ENCODE results near the gene GALNT14.

Gene GALNT14

GRCh38 chr2:31053929-31054782 lies 84.1 kb downstream of the GALNT14 start:
- DNase-seq: no peak

DNA sequence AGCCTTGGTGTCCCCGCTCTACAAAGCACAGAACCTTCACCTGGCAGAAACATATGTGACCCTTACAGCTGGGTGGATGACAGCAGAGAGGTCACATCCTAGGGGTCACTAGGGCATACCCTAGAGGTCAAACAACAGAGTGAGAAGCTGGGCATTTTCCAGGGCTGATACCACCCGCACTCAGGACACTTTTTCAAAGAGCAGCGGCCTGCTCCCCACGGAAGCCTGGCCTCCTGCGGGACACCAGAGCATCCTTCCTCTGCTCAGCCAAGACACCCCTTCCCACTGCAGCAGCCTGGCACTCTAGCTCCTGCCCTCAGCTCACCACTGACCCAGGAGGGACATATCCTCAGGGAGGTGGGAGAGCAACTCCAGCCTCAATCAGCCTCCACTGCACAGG lies 86.0 kb downstream of the GALNT14 start:
- no peak for DNase-seq

DNA sequence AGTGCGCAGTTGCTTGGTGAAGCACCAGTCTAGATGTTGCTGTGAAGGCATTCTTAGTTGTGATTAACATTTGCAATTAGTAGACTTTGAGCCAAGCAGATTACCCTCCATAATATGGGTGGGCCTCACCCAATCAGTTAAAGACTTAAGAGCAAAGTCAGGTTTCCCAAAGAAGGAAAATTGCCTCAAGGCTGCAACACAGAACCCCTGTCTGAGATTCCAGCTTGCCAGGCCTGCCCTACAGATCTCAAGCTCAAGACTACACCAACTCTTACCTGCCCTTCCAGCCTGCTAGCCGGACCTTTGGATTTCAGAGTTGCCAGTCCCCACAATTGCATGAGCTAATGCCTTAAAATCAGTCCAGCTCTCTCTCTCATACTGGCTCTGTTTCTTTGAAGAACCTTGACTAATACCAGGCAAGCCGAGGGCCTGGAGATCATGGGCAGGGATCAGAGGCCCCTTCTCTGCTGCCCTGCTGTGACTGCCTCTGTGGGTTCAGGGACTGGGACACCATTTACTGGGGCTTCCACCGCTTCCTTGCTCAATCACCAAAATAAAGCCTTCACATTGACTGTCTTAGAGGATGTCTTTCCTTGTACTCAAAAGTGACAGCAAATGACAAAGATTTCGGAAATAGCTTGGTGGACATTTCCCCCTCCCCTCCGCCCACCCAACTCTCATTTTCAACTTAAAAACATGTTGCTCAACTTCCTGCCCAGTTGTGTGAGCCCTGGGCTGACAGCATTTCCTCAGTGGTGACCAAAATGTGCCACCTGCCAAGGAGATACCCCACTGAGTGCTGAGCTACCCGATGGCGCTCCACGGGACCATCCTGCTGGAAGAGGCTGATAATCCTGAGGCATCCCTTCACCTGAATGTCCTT lies 86.7 kb downstream of the GALNT14 start:
- no peak for DNase-seq

GRCh38 chr2:31049916-31050588 lies 88.2 kb downstream of the GALNT14 start:
- DNase-seq: no peak

- no peak for DNase-seq
Measured at GRCh38 chr2:31049264-31049663, 89.0 kb downstream of the GALNT14 start.

DNA sequence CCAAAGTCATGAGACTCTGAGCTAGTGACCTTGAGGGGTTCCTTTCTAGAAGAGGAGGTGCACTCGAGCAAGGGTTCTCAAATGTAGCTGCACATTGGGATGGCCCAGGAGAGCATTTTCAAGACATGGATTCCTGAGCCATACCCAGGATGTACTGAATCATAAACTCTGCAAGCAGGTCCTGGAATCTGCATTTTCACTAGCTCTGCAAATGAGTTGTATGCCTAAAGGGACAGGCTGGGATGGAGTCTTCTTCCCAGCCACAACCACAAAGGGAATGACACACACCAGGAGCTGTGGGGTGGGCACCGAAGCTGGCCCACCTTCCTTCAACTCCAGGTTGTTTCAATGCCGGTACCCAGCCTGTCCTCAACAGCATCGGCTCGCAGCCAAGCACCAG lies 90.6 kb downstream of the GALNT14 start:
- no peak for DNase-seq

- no peak for DNase-seq
Measured at GRCh38 chr2:31038385-31038784, 99.9 kb downstream of the GALNT14 start.

GRCh38 chr2:31037058-31037457 lies 101.2 kb downstream of the GALNT14 start:
- no peak for DNase-seq

- DNase-seq: no peak
Measured at GRCh38 chr2:31033032-31033431, 105.2 kb downstream of the GALNT14 start.

DNA sequence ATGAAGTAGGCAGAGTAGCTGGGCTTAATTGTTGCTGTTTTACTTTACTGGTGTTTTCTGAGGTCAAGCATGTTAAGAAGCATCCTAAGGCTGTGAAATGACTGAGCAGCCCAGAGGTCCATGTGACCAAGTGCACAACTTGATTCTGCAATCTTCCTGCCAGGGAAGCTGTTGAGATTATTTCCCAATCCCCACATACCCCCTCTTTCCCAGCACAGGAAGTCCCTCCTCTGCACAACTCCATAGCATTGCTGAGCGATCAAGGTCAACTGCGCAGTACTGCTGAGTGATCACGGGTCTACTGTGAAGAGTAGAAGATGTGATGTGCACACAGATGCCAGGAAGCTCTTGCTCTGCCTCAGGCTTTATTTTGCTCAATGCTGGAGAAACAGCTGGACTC lies 105.8 kb downstream of the GALNT14 start:
- no peak for DNase-seq

DNA sequence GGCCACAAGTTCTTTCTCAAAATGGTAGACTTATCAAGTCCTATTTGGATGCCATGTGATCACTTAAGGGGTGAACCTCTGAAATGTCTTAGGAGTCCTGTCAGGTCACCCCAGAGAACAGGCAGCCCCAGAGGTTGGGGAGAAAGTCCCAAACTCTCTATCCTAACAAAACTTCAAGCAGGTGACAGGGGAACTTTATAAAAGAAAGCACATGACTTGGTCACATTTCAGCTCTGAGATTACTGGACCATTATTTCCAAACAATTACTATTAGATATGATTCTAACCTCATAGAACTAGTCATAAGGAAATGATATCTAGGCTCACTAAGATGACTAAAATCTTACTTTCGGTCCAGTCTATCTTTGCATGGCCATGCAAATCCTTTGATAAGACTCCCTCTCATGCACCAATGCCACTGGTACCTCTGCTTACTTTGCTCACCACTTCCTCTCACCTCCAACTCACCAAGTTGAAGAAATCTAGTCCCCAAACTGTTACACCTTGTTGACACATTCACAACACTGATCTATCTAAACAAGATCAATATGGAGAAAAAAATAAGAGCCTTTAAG lies 107.0 kb downstream of the GALNT14 start:
- DNase-seq: no peak

DNA sequence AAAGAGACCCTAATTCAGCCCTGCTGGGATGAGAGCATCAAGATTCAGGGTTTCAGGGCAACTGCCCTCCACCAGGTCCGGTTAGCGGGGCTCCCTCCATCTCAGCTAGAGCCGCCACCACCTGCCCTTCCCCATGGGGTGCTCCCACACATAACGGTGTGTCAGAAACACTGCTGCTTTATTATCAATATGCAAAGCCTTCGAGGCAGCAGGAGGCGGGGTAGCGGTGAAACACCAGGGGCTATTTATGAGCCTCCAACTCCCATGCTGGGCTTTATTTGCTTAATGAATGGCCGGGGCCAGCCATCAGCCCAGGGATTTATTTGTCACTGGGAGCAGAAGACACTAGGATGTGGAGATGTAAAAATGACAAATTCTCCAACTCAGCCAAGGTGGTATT lies 109.8 kb downstream of the GALNT14 start:
- DNase-seq: no peak

DNA sequence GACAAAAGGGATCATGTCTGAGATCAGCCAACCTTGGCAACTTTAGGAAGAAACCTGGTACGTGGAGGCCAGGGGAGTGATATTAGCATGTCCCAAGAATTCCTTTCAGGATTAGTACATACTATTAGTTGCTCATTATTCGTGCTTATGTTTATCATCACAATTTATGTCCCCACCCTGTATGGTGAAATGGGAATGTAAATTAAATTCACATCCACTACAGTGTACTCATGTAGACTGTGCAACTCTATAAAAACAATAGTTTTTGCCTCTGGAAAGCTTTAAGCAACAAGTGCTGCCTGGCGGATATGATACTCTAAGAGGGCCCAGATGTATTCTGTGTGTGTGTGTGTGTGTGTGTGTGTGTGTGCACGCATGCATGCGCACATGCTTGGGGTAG lies 110.7 kb downstream of the GALNT14 start:
- no peak for DNase-seq

- DNase-seq: no peak
Measured at GRCh38 chr2:31023541-31023940, 114.7 kb downstream of the GALNT14 start.

DNA sequence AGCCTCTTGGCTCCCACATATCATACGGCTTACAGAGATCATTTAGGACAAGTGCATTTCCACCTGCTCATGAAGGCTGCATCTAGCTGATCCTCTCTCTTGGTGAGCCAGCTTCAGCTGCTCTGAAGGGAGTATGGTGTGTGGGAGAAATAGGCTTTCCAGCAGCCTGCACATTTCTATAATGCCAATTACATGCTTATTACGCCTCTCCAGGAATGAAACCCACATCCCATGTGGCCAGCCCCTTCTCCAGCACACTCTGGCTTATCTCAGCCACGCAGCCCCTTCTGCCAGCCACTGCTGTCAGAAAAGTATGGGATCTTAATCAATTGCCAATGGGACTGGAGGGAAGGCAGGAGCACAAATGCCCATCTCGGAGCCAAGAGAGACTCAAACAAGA lies 117.5 kb downstream of the GALNT14 start:
- no peak for DNase-seq

GRCh38 chr2:31018280-31018679 lies 120.0 kb downstream of the GALNT14 start:
- DNase-seq: no peak

DNA sequence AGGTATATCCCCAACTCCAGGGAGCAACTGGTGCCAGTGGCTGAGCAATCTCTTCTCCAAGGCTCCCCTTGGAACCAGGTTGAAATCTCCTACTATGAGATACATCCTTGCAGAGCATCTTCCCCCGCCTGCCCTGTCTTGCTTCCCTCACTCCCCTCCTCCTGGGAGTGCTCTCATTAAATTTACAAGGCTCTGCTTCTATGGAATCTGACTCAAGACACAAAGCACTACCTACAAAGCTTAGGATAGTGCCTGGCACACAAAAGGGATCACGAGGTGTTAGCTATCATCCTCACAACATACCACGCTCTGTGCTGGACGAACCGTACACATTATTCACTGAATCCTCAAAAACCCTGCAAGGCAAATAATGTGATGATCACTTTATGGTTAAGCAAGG lies 121.6 kb downstream of the GALNT14 start:
- no peak for DNase-seq

DNA sequence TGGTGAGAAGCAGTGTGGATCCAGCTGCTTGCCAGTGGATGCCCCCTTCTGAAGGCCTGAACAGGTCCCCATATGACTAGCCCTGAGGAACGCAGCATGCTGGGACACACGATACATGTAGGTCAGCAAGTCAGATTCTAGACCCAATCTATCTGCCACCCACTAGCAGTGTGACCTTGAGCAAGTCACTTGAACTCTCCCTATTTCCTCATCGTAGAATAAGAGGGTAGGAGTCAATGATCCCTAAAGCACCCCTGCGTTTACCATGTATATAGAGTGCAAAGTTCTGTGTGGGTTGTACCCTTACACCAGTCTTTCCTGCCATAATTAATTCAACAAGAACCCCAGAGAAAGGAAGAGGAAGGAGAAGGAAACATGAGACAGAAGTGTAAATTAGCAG lies 123.7 kb downstream of the GALNT14 start:
- no peak for DNase-seq

DNA sequence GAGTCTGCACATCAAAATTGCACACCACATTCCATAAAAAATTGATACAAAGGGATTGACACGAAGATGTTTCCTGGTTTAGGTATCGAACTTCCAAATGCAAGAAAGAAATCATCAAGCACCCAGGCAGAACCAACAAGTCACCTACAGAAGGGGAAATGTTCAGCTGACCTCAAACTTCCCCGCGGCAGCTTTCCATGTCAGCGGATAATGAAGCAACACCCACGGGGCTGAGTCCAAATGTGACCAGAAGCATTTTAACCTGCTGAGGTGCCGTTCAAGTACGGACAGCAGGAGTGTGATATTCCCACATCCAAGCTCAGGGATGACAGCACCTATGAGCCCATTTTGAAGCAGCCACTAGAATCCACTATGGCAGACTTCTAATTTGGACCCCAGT lies 124.9 kb downstream of the GALNT14 start:
- no peak for DNase-seq

- no peak for DNase-seq
Measured at GRCh38 chr2:31012406-31012805, 125.8 kb downstream of the GALNT14 start.

GRCh38 chr2:31011587-31011986 lies 126.7 kb downstream of the GALNT14 start:
- no peak for DNase-seq

DNA sequence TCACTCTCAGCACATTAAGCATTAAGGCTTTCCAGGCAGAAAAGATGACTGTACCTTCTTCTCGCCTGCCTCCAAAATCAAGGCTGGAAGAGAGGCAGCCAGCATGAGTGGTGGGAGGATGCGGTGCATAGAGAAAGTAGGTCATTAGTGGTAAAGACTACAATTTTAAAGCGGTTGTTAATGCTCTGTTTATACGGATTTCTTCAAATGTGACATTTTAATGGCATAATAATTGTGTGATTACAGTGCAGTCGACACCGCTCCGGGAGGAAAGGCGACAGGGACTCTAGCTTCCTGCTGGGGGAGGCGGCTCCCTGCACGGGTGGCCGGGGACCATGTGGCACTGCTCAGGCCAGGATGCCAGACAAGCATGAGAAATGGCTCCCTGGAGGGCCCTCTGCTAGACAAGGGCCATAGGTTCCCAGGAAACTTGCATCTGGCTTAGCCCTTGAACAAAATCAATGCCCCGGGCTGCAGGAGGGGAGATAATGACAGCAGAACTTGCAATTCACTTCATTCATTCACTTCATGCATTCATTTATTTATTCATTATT lies 129.6 kb downstream of the GALNT14 start:
- no peak for DNase-seq

GRCh38 chr2:31004257-31004656 lies 134.0 kb downstream of the GALNT14 start:
- DNase-seq: no peak

Measured in activated naive CD4-positive, alpha-beta T cell treated with anti-CD3 and anti-CD28 coated beads, Interleukin-2, amount 50 U/mL, for 16 hours (primary cell).